ENCODE results near the gene COG2. TPM values are rescaled to one million over a fixed set of nuclear protein-coding genes. Genes with fewer than 3 reads are reported as not detected.

Gene COG2
- total and polyA plus RNA-seq, 2 of the 8 experiments (the other 6 are each of a cell fraction or from before 2014, with no cell fraction given): 10.3 to 36.7 TPM

DNA sequence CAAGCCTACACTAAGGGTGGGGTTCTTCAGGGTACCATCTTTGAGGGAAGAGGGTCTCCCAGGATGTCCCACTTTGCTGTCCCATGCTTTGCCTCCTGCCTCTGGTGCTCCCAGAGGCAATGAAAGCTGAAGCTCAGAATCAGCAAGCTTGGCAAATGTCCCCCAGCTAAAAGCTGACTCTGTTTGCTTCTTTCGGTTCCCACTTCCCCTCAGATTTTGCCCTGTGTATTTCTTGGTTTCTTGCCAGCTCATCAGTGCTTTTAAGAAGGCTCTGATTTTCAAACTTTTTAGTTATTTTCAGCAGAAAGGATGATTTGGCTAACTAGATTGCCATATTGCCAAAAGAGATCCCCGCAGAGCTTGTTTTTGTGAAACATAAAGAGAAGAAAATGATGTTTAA is 33.1 kb upstream of the COG2 start:
- Histone ChIP-seq H2BK120ac (replicated peaks; ENCODE audit: low read depth, low read length) (no peak overlapping the region), H3K9me3 (ENCODE audit: insufficient read depth in 2 of 2, low read depth in 1 of 2, low read length in 1 of 2) (no peaks in the 10 kb centered on the region), H3K4me2 (ENCODE audit: insufficient read depth in 1 of 2, low read depth in 2 of 2, low read length in 2 of 2) (peak overlapping the region in 1 of 2 experiments; percentile 25; a peak in 1 of 4 replicates), H2BK12ac (ENCODE audit: low read depth, low read length) (no peak overlapping the region), H3K4ac (replicated peaks; ENCODE audit: insufficient read length, low read depth, low read length) (no peak overlapping the region), H4K20me1 (replicated peaks in 1 of 2; ENCODE audit: control insufficient read depth in 1 of 2, insufficient read depth in 2 of 2, low read length in 2 of 2) (no peaks in the 10 kb centered on the region), H3K4me3 (ENCODE audit: extremely low read depth in 1 of 4, insufficient read depth in 2 of 4, low read depth in 3 of 4, low read length in 4 of 4) (peak overlapping the region in 1 of 4 experiments; percentile 37; a peak in 1 of 8 replicates), H4K5ac (ENCODE audit: insufficient read length, low read depth, low read length) (no peak overlapping the region), H2AK5ac (ENCODE audit: low read depth, low read length) (no peak overlapping the region), H3K56ac (replicated peaks; ENCODE audit: insufficient read length, low read depth, low read length) (no peak overlapping the region), H2BK15ac (ENCODE audit: low read length) (no peak overlapping the region), H3K79me1 (ENCODE audit: low read depth, low read length) (no peaks in the 10 kb centered on the region), H3K27me3 (replicated peaks in 1 of 4; ENCODE audit: control insufficient read depth in 3 of 4, extremely low read depth in 1 of 4, insufficient read depth in 3 of 4, low read length in 3 of 4) (no peaks in the 10 kb centered on the region), H3K27ac (ENCODE audit: low read depth, low read length) (no peak overlapping the region), H4K91ac (replicated peaks; ENCODE audit: insufficient read length, low read length) (no peak overlapping the region), H4K8ac (ENCODE audit: extremely low read depth, insufficient read depth, low read length) (no peak overlapping the region), H3K4me1 (replicated peaks in 1 of 4; ENCODE audit: control insufficient read depth in 3 of 4, insufficient read depth in 4 of 4, low read length in 3 of 4) (peaks cover 0 to 18% (median 10%) of the 10 kb centered on the region in 4 experiments; a peak in 4 of 7 replicates), H2BK5ac (ENCODE audit: low read depth, low read length) (peak overlapping the region; percentile 13; the same call in 1 of the 2 replicates), H3K23me2 (ENCODE audit: low read depth, low read length) (no peaks in the 10 kb centered on the region; the same call in 1 of the 2 replicates), H2AFZ (ENCODE audit: low read length) (no peak overlapping the region), H3K18ac (ENCODE audit: extremely low read depth, low read length) (no peak overlapping the region), H3K79me2 (ENCODE audit: control insufficient read depth in 1 of 2, insufficient read depth in 2 of 2, low read length in 2 of 2) (no peaks in the 10 kb centered on the region), H2BK20ac (ENCODE audit: low read length) (peak overlapping the region; percentile 38), H3K9ac (replicated peaks in 1 of 4; ENCODE audit: extremely low read depth in 1 of 4, low read depth in 3 of 4, low read length in 3 of 4) (no peak overlapping the region), H3K36me3 (ENCODE audit: control insufficient read depth in 2 of 4, insufficient read depth in 4 of 4, low read length in 3 of 4) (no peaks in the 10 kb centered on the region), H3K23ac (ENCODE audit: insufficient read length) (no peak overlapping the region), H3K14ac (ENCODE audit: insufficient read length) (no peak overlapping the region)
- no peak for DNase-seq (ENCODE audit: low read depth in 1 of 2, low spot score in 2 of 2)
- POLR2A ChIA-PET (ENCODE audit: partially characterized antibody): no interaction called here
- no peak for FAIRE-seq
- CTCF ChIA-PET (ENCODE audit: partially characterized antibody): interaction anchor here (0.6 to 3.2 kb wide), 4 partner anchors 34 to 760 kb away, joined by 3 to 11 read pairs (median 4); partner anchors contain the start of gene COG2
- 88% methylated on average over 2 of the region's 2 CpGs; no CpG with 5 or more reads in 1 of the 2 experiments for WGBS, 2 experiments (ENCODE audit: extremely low coverage in 1 of 2, insufficient coverage in 1 of 2, insufficient read length in 1 of 2, insufficient replicate concordance in 2 of 2, low coverage in 1 of 2, low lambda C conversion rate in 2 of 2, missing lambda C conversion rate in 1 of 2)
- TF ChIP-seq ASH2L (IDR thresholded peaks at IDR 0.05; ENCODE audit: low read length) (no peak), KDM1A (IDR thresholded peaks at IDR 0.05; ENCODE audit: borderline replicate concordance, low read length) (no peak), SUZ12 (IDR thresholded peaks at IDR 0.05; ENCODE audit: low read length) (no peak), MAX (IDR thresholded peaks at IDR 0.05) (no peak), KDM4A (IDR thresholded peaks at IDR 0.05; ENCODE audit: low read depth, low read length, severe bottlenecking) (no peak), E2F6 (IDR thresholded peaks at IDR 0.05) (no peak), RXRA (IDR thresholded peaks at IDR 0.05; ENCODE audit: insufficient read depth, low read depth, low read length) (no peak), FOSL1 (IDR thresholded peaks at IDR 0.05; ENCODE audit: insufficient read depth, low read depth, low read length) (no peak), GTF2F1 (IDR thresholded peaks at IDR 0.05; ENCODE audit: borderline replicate concordance, low read depth, low read length) (no peak), POU5F1 (IDR thresholded peaks at IDR 0.05; ENCODE audit: low read depth, low read length) (no peak), HDAC6 (IDR thresholded peaks at IDR 0.05; ENCODE audit: low read depth, low read length) (no peak), USF2 (IDR thresholded peaks at IDR 0.05; ENCODE audit: low read length) (no peak)

Measured in H1 (cell line).